Fibroblast of the aortic adventitia (primary cell): Measurements from ENCODE around the gene ANGPTL2. TPM values are rescaled to one million over a fixed set of nuclear protein-coding genes. Genes with fewer than 3 reads are reported as not detected.
A peak's percentile ranks its signal among the peaks of the same experiment; 100 is the strongest.

Experiments
- DNase-seq: peaks from one replicate; pipeline ENCODE4 v3.0.0-alpha.2; 2010; ENCODE audit warnings: low read depth
- H3K4me3 ChIP-seq: 2 replicates; pipeline ENCODE4 v1.5.1; 2011; ENCODE audit warnings: low read depth, mild to moderate bottlenecking, control low read depth, low read length, moderate library complexity
- total RNA-seq: library from RNA; depleted of rRNA; stranded (reverse); fragments of >200 nt; gene quantifications from 2 replicates; pipeline ENCODE4 v1.2.3, GENCODE V29; 2012; ENCODE audit warnings: low replicate concordance
- TF ChIP-seq, protein P1 (sequence below): IDR thresholded peaks from 2 replicates; pipeline ENCODE4 v1.5.1; 2011; ENCODE audit warnings: mild to moderate bottlenecking, low read length, control low read depth, inconsistent platforms; ENCODE audit not compliant: insufficient read depth

The ANGPTL2 gene
- total RNA-seq, 1 donor, result 41.0 TPM

DNA sequence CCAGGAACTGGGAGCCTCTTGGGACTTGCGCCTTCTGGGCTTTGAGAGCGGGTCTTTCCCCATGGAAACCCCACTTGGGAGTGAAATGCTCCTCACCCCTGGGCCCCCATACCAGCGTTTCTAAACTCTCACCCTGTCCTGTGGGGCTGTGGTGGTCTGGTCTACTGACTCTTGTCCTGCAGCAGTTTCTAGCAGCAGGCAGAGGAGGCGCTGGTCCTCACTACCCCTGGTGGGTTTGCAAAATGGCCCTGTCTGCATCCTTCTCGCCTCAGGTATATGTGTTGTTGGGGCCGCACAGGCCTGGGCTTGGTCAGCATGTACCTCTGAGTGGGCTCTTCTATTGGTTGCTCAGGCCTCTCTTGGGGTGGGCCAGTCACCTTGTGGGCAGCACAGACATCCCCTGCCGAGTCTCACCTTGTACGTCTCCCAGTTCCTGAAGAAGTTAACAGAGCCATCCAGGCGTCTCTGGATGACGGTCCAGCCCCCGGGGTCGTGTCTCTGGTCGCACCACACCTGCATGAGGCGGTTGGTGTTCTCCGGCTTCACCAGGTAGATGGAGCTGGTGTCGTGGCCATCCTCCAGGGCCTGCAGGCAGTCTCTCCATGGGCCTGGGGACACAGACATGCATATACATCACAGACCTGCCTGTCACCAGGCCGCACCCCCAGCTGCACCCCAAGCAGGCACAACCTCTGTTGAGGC is 29.0 kb downstream of the ANGPTL2 start:
- TF ChIP-seq, protein P1, sequence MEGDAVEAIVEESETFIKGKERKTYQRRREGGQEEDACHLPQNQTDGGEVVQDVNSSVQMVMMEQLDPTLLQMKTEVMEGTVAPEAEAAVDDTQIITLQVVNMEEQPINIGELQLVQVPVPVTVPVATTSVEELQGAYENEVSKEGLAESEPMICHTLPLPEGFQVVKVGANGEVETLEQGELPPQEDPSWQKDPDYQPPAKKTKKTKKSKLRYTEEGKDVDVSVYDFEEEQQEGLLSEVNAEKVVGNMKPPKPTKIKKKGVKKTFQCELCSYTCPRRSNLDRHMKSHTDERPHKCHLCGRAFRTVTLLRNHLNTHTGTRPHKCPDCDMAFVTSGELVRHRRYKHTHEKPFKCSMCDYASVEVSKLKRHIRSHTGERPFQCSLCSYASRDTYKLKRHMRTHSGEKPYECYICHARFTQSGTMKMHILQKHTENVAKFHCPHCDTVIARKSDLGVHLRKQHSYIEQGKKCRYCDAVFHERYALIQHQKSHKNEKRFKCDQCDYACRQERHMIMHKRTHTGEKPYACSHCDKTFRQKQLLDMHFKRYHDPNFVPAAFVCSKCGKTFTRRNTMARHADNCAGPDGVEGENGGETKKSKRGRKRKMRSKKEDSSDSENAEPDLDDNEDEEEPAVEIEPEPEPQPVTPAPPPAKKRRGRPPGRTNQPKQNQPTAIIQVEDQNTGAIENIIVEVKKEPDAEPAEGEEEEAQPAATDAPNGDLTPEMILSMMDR, result no peak
- no peak overlapping the region for H3K4me3 ChIP-seq
- no peak for DNase-seq

DNA sequence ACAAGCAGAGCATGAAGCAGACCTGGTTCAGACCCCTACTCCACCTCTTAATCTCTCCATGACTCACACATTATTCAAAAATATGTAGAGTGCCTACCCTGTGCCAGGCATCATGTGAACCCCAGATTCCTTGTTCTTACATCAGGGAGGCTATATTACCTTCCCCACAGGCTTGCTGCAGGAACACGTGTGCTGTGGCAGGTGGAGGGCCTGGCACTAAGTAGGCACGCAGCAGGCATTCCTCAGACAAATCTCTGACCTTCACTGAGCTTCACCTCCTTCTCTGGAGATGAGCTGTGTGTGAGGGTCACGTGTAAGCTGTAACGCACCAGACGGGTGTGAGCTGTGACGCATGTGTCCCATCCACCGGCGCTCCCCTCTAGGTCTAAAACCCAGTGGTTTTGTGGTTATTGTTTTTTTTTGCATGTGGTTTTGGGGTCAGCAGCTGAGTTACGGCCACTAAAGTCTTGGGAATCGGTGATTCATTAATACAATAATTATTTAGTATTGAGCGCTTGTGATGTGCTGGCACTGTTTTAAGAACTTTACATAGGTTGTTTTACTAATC is 30.3 kb downstream of the ANGPTL2 start:
- no peak overlapping the region for H3K4me3 ChIP-seq
- TF ChIP-seq, protein P1, result no peak
- DNase-seq, result no peak

DNA sequence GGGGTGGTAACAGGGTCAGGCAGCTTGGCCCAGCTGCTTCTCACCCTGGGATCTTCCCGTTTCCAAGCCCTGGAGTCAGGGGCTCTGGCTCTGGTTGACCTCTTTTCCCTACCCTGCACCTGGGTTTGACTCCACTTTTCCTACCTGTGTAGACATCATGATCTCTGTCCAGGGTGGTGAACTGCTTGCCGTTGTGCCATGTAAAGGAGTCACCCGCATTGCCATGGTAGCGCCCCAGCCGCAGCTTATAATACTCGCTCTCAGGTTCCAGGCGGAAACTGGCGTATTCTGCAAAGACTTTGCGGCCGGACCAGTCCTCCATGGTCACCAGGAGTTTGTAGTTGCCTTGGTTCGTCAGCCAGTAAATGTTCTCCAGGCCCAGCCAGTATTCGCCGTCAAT is 30.9 kb downstream of the ANGPTL2 start:
- DNase-seq, result no peak
- TF ChIP-seq, protein P1, result no peak
- H3K4me3 ChIP-seq, result no peak overlapping the region

DNA sequence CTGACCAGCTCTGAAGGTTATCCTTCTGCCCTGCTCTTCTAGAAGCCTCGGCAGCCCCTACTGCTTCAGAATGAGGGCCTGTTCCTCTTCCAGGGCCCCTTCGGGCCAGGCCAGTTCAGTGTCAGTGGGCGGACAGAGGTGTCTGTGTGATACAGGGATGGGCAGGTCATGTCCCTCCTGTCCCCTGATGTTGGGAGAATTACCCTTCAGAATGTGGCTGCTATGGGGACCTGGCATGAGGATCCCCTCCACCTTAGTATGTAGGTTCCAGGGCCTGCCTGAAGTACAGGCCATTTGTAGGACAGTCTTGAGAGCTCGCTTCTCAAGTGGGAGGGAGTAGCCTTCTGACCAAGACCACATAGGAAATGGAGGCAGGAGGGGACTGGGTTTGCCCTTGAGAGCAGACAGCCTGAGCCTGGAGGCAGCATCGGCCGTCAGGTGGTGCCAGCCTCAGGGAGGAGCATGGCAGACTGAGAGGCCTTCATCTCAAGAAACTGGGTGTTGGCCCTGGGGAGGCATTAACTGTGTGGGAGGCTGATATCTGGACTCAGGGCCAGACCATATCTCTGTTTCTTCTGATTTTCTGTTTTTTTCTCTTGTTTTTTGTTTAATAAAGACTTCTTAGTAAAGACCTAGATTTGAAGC is 32.0 kb downstream of the ANGPTL2 start:
- H3K4me3 ChIP-seq, result no peak overlapping the region
- TF ChIP-seq, protein P1, result no peak
- DNase-seq, result no peak

DNA sequence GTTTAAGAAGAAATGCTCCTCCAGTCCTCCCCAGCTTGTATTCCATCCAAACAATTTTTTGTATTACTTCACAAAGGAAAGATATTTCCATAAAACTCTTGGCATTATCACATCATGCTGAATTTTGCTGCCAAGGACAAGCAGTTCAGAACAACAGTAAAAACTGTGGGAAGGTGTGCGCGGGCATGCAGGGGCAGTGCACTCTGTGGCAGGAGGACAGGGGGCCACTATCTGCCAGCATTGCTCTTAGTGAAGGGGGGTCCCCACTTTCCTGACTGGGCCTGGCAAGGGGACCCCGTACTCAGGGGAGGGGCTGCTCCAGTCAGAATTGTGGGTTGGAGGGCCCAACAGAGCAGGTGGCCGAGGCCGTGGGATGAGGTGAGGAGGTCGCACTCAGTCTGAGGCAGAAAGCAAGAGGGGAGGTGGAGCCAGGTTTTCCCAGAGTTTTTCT is 32.8 kb downstream of the ANGPTL2 start:
- no peak overlapping the region for H3K4me3 ChIP-seq
- no peak for DNase-seq
- TF ChIP-seq, protein P1, result no peak

DNA sequence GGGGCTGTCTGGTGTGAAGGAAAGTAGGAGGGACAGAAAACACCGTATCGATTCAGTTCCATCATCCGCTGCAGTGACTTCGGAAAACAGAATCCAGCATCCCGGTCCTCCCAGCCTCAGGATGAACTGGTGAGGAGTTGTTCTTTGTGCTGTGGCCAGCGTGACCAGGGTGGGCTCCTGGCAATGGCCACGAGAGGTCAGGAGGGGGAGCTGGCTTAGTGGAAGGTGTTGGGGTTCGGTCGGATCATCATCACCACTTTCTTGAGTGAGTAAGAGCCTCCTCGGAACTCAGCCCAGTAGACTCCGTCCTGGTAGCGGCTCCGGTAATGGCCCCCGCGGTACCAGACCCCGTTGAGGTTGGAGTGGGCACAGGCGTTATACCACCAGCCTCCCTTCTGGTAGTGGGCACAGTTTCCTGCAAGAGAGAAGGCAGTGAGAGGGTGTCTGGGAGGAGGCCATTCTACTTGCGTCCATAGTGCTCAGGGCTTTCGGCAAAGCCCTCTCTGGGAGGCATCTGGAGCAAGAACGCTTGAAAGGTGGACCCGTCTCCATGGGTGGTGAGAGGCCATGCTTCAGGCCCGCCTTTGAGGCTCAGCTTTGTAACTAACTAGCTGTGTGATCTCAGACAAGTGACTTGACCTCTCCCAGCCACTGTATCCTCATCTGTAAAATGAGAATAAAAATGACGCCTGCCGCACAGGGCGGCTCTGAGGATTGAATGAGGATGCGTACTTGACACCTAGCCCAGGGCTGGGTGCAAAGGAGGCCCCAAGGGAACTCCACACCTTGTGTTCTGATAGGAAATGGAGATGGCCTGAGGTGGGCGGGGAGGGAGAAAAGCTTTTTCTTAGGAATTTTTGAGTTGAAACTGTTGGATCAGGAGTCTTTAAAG is 33.5 kb downstream of the ANGPTL2 start:
- no peak overlapping the region for H3K4me3 ChIP-seq
- DNase-seq, result no peak
- TF ChIP-seq, protein P1, result peak; percentile 23
